IMR-90 (cell line): ENCODE measurements around the gene EVL. TPM values are rescaled to one million over a fixed set of nuclear protein-coding genes. Genes with fewer than 3 reads are reported as not detected.

Experiments used
- ATAC-seq: fragments of 200-7000 bp; cut with Tn5 transposase; 2 replicates; pipeline ENCODE4 v1.9.1; 2020; ENCODE audit warnings: low read depth, mild to moderate bottlenecking, moderate library complexity
- BruUV-seq: library from RNA; stranded (reverse); fragments of 400-500 nt; replicated peaks from 2 replicates; lab custom pipeline; 2021; lab: Mats Ljungman, UMichigan
- CTCF ChIA-PET: fragments of 300-600 bp; formaldehyde crosslinking; extraction: SDS; loops from one replicate; lab custom pipeline; 2021; ENCODE audit warnings: antibody characterized with exemption; lab: Yijun Ruan, JAX
- POLR2A ChIA-PET: fragments of 300-600 bp; sonication (Branson Sonifier 250); formaldehyde crosslinking; loops from one replicate; lab custom pipeline; 2022; ENCODE audit warnings: antibody characterized with exemption; ENCODE audit not compliant: unreplicated experiment; lab: Charles Lee
- DNase-seq: peaks from one replicate; pipeline ENCODE4 v3.0.0; 2013
- H2AFZ ChIP-seq: replicated peaks from 2 replicates; pipeline ENCODE3; 2013; ENCODE audit warnings: low read length, mild to moderate bottlenecking; ENCODE audit not compliant: poor library complexity
- H2AK5ac ChIP-seq: 2 replicates; pipeline ENCODE4 v1.6.1; 2013; ENCODE audit warnings: low read depth, low read length, inconsistent platforms
- H2AK9ac ChIP-seq: replicated peaks from 2 replicates; pipeline ENCODE3; 2013; ENCODE audit warnings: mild to moderate bottlenecking, low read depth, low read length, moderate library complexity; ENCODE audit not compliant: poor library complexity
- H2BK120ac ChIP-seq: 2 replicates; pipeline ENCODE4 v1.6.1; 2013; ENCODE audit warnings: low read depth, low read length, inconsistent platforms
- H2BK15ac ChIP-seq: 3 replicates; pipeline ENCODE4 v1.6.1; 2013; ENCODE audit warnings: low read depth, low read length, inconsistent platforms
- H2BK20ac ChIP-seq: 2 replicates; pipeline ENCODE4 v1.6.1; 2013; ENCODE audit warnings: low read depth, mild to moderate bottlenecking, inconsistent platforms, low read length, moderate library complexity
- H2BK5ac ChIP-seq: 2 replicates; pipeline ENCODE4 v1.6.1; 2013; ENCODE audit warnings: mild to moderate bottlenecking, low read depth, low read length, inconsistent platforms; ENCODE audit not compliant: poor library complexity, severe bottlenecking
- H3K14ac ChIP-seq: replicated peaks from 2 replicates; pipeline ENCODE4 v1.6.1; 2013; ENCODE audit warnings: low read depth, low read length, inconsistent platforms
- H3K18ac ChIP-seq: 2 replicates; pipeline ENCODE4 v1.6.1; 2013; ENCODE audit warnings: low read depth, low read length, control low read depth
- H3K23ac ChIP-seq: 2 replicates; pipeline ENCODE4 v1.6.1; 2013; ENCODE audit warnings: low read depth, low read length, inconsistent platforms
- H3K27ac ChIP-seq: 2 replicates; pipeline ENCODE4 v1.5.1; 2013; ENCODE audit warnings: mild to moderate bottlenecking, control low read depth, low read length; ENCODE audit not compliant: insufficient read depth
- H3K27me3 ChIP-seq: 2 replicates; pipeline ENCODE4 v1.6.1; 2013; ENCODE audit warnings: low read length; ENCODE audit not compliant: control insufficient read depth, insufficient read depth
- H3K36me3 ChIP-seq: 2 replicates; pipeline ENCODE4 v1.6.1; 2013; ENCODE audit warnings: low read length, mixed read lengths; ENCODE audit not compliant: control insufficient read depth, insufficient read depth
- H3K4ac ChIP-seq: 2 replicates; pipeline ENCODE4 v1.6.1; 2013; ENCODE audit warnings: low read depth, low read length, inconsistent platforms
- H3K4me1 ChIP-seq: 2 replicates; pipeline ENCODE4 v1.6.1; 2013; ENCODE audit warnings: low read length, mixed read lengths; ENCODE audit not compliant: control insufficient read depth, insufficient read depth
- H3K4me2 ChIP-seq: 2 replicates; pipeline ENCODE4 v1.6.1; 2013; ENCODE audit warnings: low read depth, mild to moderate bottlenecking, control low read depth, low read length, moderate library complexity
- H3K4me3 ChIP-seq: 2 replicates; pipeline ENCODE4 v1.5.1; 2013; ENCODE audit warnings: low read depth, mild to moderate bottlenecking, control low read depth, low read length, moderate library complexity; ENCODE audit not compliant: insufficient read depth
- H3K56ac ChIP-seq: 2 replicates; pipeline ENCODE4 v1.6.1; 2013; ENCODE audit warnings: low read length, inconsistent platforms; ENCODE audit not compliant: insufficient read depth; ENCODE audit errors: extremely low read depth
- H3K79me1 ChIP-seq, 2 experiments: 2 replicates each; pipeline ENCODE4 v1.6.1; 2013; ENCODE audit warnings: low read length in 2 of 2, inconsistent platforms in 1 of 2, low read depth in 1 of 2
- H3K9ac ChIP-seq: 2 replicates; pipeline ENCODE4 v1.6.1; 2013; ENCODE audit warnings: low read depth, low read length, control low read depth
- H3K9me1 ChIP-seq: 2 replicates; pipeline ENCODE4 v1.6.1; 2013; ENCODE audit warnings: low read length, inconsistent platforms; ENCODE audit not compliant: insufficient read depth
- H3K9me3 ChIP-seq: 2 replicates; pipeline ENCODE4 v1.6.1; 2013; ENCODE audit warnings: low read length; ENCODE audit not compliant: control insufficient read depth, insufficient read depth
- H4K20me1 ChIP-seq: 2 replicates; pipeline ENCODE4 v1.6.1; 2013; ENCODE audit warnings: low read length, inconsistent platforms; ENCODE audit not compliant: insufficient read depth
- H4K5ac ChIP-seq: 2 replicates; pipeline ENCODE4 v1.6.1; 2013; ENCODE audit warnings: mild to moderate bottlenecking, low read depth, low read length, control low read depth
- H4K8ac ChIP-seq, 2 experiments: 2 replicates each; pipeline ENCODE4 v1.6.1; 2013; ENCODE audit warnings: low read depth in 2 of 2, low read length in 2 of 2, control low read depth in 1 of 2, inconsistent platforms in 1 of 2
- H4K91ac ChIP-seq: 2 replicates; pipeline ENCODE4 v1.6.1; 2013; ENCODE audit warnings: low read depth, low read length, inconsistent platforms; ENCODE audit not compliant: insufficient read depth
- BHLHE40 ChIP-seq: fragments of 150-350 bp; IDR thresholded peaks from 2 replicates; pipeline ENCODE4 v1.6.1; 2016; ENCODE audit warnings: mild to moderate bottlenecking, low read depth, low read length
- CHD1 ChIP-seq: IDR thresholded peaks from 2 replicates; pipeline ENCODE4 v1.6.1; 2012; ENCODE audit warnings: low read depth, low read length, improper control_type of control experiment
- CTCF ChIP-seq: conservative IDR thresholded peaks from 2 replicates; pipeline ENCODE4 v1.5.1; 2012; ENCODE audit warnings: mild to moderate bottlenecking, low read depth, low read length, improper control_type of control experiment
- ELK1 ChIP-seq: fragments of 150-350 bp; IDR thresholded peaks from 2 replicates; pipeline ENCODE4 v1.6.1; 2016; ENCODE audit warnings: low read depth, mild to moderate bottlenecking, low read length, moderate library complexity, borderline replicate concordance
- MAZ ChIP-seq: IDR thresholded peaks from 2 replicates; pipeline ENCODE4 v1.6.1; 2012; ENCODE audit warnings: low read depth, mild to moderate bottlenecking, low read length, improper control_type of control experiment, moderate library complexity, borderline replicate concordance
- MXI1 ChIP-seq: IDR thresholded peaks from 2 replicates; pipeline ENCODE4 v1.6.1; 2012; ENCODE audit warnings: low read depth, mild to moderate bottlenecking, low read length, moderate library complexity, borderline replicate concordance
- NFE2L2 ChIP-seq: fragments of 150-350 bp; IDR thresholded peaks from 2 replicates; pipeline ENCODE4 v1.6.1; 2016; ENCODE audit warnings: low read depth, mild to moderate bottlenecking, low read length
- POLR2A ChIP-seq: IDR thresholded peaks from 2 replicates; pipeline ENCODE4 v1.6.1; 2012; ENCODE audit warnings: mild to moderate bottlenecking, low read depth, low read length
- RAD21 ChIP-seq: IDR thresholded peaks from 2 replicates; pipeline ENCODE4 v1.6.1; 2012; ENCODE audit warnings: low read length, improper control_type of control experiment
- RCOR1 ChIP-seq: IDR thresholded peaks from 2 replicates; pipeline ENCODE4 v1.6.1; 2012; ENCODE audit warnings: mild to moderate bottlenecking, low read length, improper control_type of control experiment; ENCODE audit not compliant: insufficient replicate concordance
- RFX5 ChIP-seq: IDR thresholded peaks from 2 replicates; pipeline ENCODE4 v1.8.0; 2012; ENCODE audit warnings: low read depth, mild to moderate bottlenecking, low read length, moderate library complexity
- SMC3 ChIP-seq: fragments of 150-350 bp; IDR thresholded peaks from 2 replicates; pipeline ENCODE4 v1.6.1; 2016; ENCODE audit warnings: low read depth, mild to moderate bottlenecking, antibody characterized with exemption, low read length, moderate library complexity
- WGBS, 2 experiments: methylation state at CpG; one replicate each; pipeline versions ENCODE4 v1.1.5 to v1.1.7; 2013; ENCODE audit warnings: missing lambda C conversion rate in 2 of 2; ENCODE audit not compliant: insufficient read length in 1 of 2; ENCODE audit errors: extremely low coverage in 2 of 2; 5-methylcytosine and 5-hydroxymethylcytosine counted together
- dilution Hi-C: fragments of 300-500 bp; cut with HindIII; formaldehyde crosslinking; loops from one replicate; pipeline ENCODE4 v1.14.3; 2018; ENCODE audit warnings: low sequenced_read_pairs; ENCODE audit not compliant: unreplicated experiment
- in situ Hi-C: fragments of 300-500 bp; cut with MboI; formaldehyde crosslinking; loops from 3 replicates; pipeline ENCODE4 v1.14.3; 2019; ENCODE audit warnings: low sequenced_read_pairs, inconsistent platforms, mixed read lengths
- intact Hi-C: fragments of 100-400 bp; cut with micrococcal nuclease; formaldehyde crosslinking; loops from 2 replicates; pipeline ENCODE4 v1.10.0; 2022
- polyA plus RNA-seq, 3 experiments: library from polyadenylated mRNA; depleted of rRNA; stranded (reverse); fragments of >200 nt; gene quantifications; 2 replicates each; pipeline ENCODE4 v1.2.3, GENCODE V29; 2012; ENCODE audit warnings: low replicate concordance in 1 of 3
- total RNA-seq: library from RNA; depleted of rRNA; stranded (reverse); fragments of >200 nt; gene quantifications from 2 replicates; pipeline ENCODE4 v1.2.3, GENCODE V29; 2012

The EVL gene
- total and polyA plus RNA-seq, 2 of the 4 experiments (the other 2 are of a cell fraction) = 7.2 to 36.5 TPM

GRCh38 chr14:100047600-100047999 is 17.6 kb upstream of the EVL start:
- H3K4me2 ChIP-seq = no peak overlapping the region
- no CpG with 5 or more reads among the region's 4 CpGs for WGBS, 2 experiments
- dilution Hi-C loops (no loop called here), in situ Hi-C loops (no loop called here), intact Hi-C loops (no loop called here)
- CTCF ChIA-PET = no interaction called here
- H2AK5ac ChIP-seq = no peak overlapping the region
- POLR2A ChIA-PET = no interaction called here
- no peak overlapping the region for H3K14ac ChIP-seq
- no peak overlapping the region for H4K5ac ChIP-seq
- no peaks in the 10 kb centered on the region; the same call in 1 of the 2 replicates for H4K20me1 ChIP-seq
- no peak overlapping the region for H2BK20ac ChIP-seq
- peaks cover 14 to 18% of the 10 kb centered on the region in 2 experiments for H3K79me1 ChIP-seq
- H3K4me3 ChIP-seq = no peak overlapping the region
- H3K4me1 ChIP-seq = peaks cover 14% of the 10 kb centered on the region
- H3K27ac ChIP-seq = no peak overlapping the region
- H3K9ac ChIP-seq = no peak overlapping the region
- no peak overlapping the region for H2BK5ac ChIP-seq
- no peak for DNase-seq
- H2AFZ ChIP-seq = no peak overlapping the region
- no peak for ATAC-seq
- H3K36me3 ChIP-seq = no peaks in the 10 kb centered on the region
- no peak overlapping the region for H4K91ac ChIP-seq
- H2BK120ac ChIP-seq = no peak overlapping the region
- no peak for TF ChIP-seq POLR2A
- TF ChIP-seq NFE2L2 = no peak
- TF ChIP-seq SMC3 = no peak
- TF ChIP-seq CHD1 = no peak
- TF ChIP-seq BHLHE40 = no peak
- no peak for TF ChIP-seq MAZ
- no peak for TF ChIP-seq CTCF
- no peak for TF ChIP-seq RAD21
- no peak for TF ChIP-seq MXI1
- no peak for TF ChIP-seq ELK1
- TF ChIP-seq RCOR1 = no peak
- TF ChIP-seq RFX5 = no peak
- no peaks in the 10 kb centered on the region for H3K27me3 ChIP-seq
- H3K9me3 ChIP-seq = no peaks in the 10 kb centered on the region
- no peak overlapping the region for H4K8ac ChIP-seq
- no peaks in the 10 kb centered on the region for H3K9me1 ChIP-seq
- H2BK15ac ChIP-seq = no peak overlapping the region
- no peak overlapping the region for H3K18ac ChIP-seq
- no peak overlapping the region for H3K23ac ChIP-seq
- BruUV-seq = no TSS peak
- no peak overlapping the region for H3K4ac ChIP-seq
- no peak overlapping the region for H2AK9ac ChIP-seq
- no peak overlapping the region for H3K56ac ChIP-seq
